GM12801 (cell line): Measurements from ENCODE around the gene ELP2.

Experiments
- TF ChIP-seq, protein P1 (sequence below): IDR thresholded peaks from one replicate; pipeline ENCODE4 v1.5.1; 2011; ENCODE audit warnings: control low read depth; ENCODE audit not compliant: insufficient read length; ENCODE audit errors: extremely low read depth

Gene ELP2

DNA sequence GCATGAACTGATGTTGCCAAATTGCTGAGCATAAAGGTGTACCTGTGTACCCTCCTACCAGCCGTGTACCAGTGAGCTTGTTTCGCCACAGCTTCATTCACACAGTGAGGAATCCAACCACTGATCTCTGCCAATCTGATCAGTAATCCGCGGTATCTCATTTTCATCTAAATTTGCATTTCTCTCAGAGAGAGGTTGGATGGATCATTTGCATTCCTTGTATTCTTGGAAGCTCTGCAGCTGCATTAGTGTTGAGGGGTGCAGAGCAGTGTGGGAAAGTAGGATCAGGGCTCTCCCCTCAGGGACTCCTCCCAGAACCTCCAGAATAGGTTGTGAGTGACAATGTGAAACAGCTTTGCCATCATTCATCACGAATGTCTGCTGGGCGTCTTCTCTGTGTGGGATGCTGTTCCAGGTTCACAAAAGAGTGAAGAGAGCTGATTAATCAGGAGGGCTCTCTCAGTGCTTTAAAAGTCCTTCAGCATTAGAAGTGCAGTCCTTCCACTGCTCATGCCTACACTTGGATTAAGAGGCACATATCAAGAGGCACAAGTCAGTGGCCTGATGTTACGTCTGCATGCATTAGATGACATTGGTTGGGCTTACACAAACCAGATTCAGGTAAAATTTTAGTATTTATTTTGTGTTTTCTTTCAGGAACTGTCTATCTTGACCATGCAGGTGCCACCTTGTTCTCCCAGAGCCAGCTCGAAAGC is 65.1 kb downstream of the ELP2 start:
- TF ChIP-seq, protein P1, sequence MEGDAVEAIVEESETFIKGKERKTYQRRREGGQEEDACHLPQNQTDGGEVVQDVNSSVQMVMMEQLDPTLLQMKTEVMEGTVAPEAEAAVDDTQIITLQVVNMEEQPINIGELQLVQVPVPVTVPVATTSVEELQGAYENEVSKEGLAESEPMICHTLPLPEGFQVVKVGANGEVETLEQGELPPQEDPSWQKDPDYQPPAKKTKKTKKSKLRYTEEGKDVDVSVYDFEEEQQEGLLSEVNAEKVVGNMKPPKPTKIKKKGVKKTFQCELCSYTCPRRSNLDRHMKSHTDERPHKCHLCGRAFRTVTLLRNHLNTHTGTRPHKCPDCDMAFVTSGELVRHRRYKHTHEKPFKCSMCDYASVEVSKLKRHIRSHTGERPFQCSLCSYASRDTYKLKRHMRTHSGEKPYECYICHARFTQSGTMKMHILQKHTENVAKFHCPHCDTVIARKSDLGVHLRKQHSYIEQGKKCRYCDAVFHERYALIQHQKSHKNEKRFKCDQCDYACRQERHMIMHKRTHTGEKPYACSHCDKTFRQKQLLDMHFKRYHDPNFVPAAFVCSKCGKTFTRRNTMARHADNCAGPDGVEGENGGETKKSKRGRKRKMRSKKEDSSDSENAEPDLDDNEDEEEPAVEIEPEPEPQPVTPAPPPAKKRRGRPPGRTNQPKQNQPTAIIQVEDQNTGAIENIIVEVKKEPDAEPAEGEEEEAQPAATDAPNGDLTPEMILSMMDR: no peak

GRCh38 chr18:36195427-36196122 is 65.9 kb downstream of the ELP2 start:
- TF ChIP-seq, protein P1: no peak

- TF ChIP-seq, protein P1: no peak
Observed at GRCh38 chr18:36196238-36196995, 66.7 kb downstream of the ELP2 start.

- TF ChIP-seq, protein P1: no peak
Observed at GRCh38 chr18:36197511-36198166, 67.9 kb downstream of the ELP2 start.

DNA sequence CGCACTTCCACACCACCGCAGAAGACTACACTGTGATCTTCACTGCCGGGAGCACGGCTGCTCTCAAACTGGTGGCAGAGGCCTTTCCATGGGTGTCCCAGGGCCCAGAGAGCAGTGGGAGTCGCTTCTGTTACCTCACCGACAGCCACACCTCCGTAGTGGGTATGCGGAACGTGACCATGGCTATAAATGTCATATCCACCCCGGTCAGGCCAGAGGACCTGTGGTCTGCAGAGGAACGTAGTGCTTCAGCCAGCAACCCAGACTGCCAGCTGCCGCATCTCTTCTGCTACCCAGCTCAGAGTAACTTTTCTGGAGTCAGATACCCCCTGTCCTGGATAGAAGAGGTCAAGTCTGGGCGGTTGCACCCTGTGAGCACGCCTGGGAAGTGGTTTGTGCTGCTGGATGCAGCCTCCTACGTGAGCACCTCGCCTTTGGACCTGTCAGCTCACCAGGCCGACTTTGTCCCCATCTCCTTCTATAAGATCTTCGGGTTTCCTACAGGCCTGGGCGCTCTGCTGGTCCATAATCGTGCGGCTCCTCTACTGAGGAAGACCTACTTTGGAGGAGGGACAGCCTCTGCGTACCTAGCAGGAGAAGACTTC is 70.1 kb downstream of the ELP2 start:
- TF ChIP-seq, protein P1: no peak

DNA sequence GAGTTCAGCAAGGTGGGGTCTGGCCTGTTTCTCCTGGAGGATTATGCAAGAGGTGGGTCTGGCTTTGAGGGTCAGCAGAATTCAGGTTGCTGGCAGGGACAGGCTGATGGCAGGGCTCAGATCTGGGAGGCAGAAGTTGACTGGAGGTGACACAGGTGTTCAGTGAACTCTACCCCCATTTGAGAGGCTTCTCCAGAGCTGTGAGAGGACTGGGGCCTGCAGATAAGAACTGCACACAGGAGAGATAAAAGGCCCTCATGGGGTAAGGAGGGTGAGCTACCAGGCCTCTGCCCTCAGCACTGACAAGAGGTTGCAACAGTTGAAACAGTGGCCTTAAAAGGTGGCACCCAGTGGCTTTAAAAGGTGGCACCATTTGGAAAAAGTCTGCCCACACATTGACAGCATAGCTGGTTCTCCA is 70.7 kb downstream of the ELP2 start:
- TF ChIP-seq, protein P1: no peak
